Panc1 (cell line): ENCODE data around the gene TRIM62. TPM values are rescaled to one million over a fixed set of nuclear protein-coding genes. Genes with fewer than 3 reads are reported as not detected.

Source experiments
- ATAC-seq: fragments of 200-7000 bp; cut with Tn5 transposase; 2 replicates; pipeline ENCODE4 v1.9.1; 2020; ENCODE audit warnings: mild to moderate bottlenecking, moderate library complexity
- BruUV-seq: library from RNA; stranded (reverse); fragments of 400-500 nt; replicated peaks from 2 replicates; lab custom pipeline; 2021; lab: Mats Ljungman, UMichigan
- CTCF ChIA-PET: fragments of 300-600 bp; sonication (Branson Sonifier 250); formaldehyde crosslinking; loops from one replicate; lab custom pipeline; 2022; ENCODE audit warnings: antibody characterized with exemption; lab: Charles Lee
- POLR2A ChIA-PET: fragments of 300-600 bp; sonication (Branson Sonifier 250); formaldehyde crosslinking; loops from one replicate; lab custom pipeline; 2022; ENCODE audit warnings: antibody characterized with exemption; lab: Charles Lee
- DNase-seq: peaks from one replicate; pipeline ENCODE4 v3.0.0-alpha.2; 2010; ENCODE audit warnings: low read depth, low spot score
- H3K27ac ChIP-seq: 2 replicates; pipeline ENCODE4 v1.5.1; 2011; ENCODE audit warnings: mild to moderate bottlenecking, low read length, inconsistent platforms
- H3K27me3 ChIP-seq: fragments of 200-500 bp; sonication (Bioruptor generic); 2 replicates; pipeline ENCODE4 v1.6.0; 2014; ENCODE audit warnings: low read length, inconsistent platforms; ENCODE audit not compliant: control insufficient read depth, insufficient read depth
- H3K36me3 ChIP-seq: fragments of 200-500 bp; sonication (Bioruptor generic); 2 replicates; pipeline ENCODE4 v1.5.1; 2014; ENCODE audit warnings: inconsistent platforms, mild to moderate bottlenecking, low read length, moderate library complexity; ENCODE audit not compliant: control insufficient read depth, insufficient read depth
- H3K4me1 ChIP-seq: 2 replicates; pipeline ENCODE4 v1.5.1; 2011; ENCODE audit warnings: inconsistent platforms, mild to moderate bottlenecking, low read length, moderate library complexity; ENCODE audit not compliant: control insufficient read depth, insufficient read depth
- H3K4me3 ChIP-seq, 2 experiments: 2 replicates each; pipeline ENCODE4 v1.5.1; 2011 to 2012; ENCODE audit warnings: low read depth in 2 of 2, low read length in 2 of 2, mild to moderate bottlenecking in 2 of 2, inconsistent platforms in 1 of 2, moderate library complexity in 1 of 2
- H3K9me3 ChIP-seq: fragments of 200-500 bp; sonication (Bioruptor generic); 2 replicates; pipeline ENCODE4 v1.5.1; 2014; ENCODE audit warnings: low read depth, mild to moderate bottlenecking, inconsistent platforms, low read length, moderate library complexity; ENCODE audit not compliant: control insufficient read depth, insufficient read depth
- POLR2AphosphoS5 ChIP-seq: IDR thresholded peaks from 2 replicates; pipeline ENCODE4 v1.6.1; 2012; ENCODE audit warnings: mild to moderate bottlenecking, low read depth, low read length, moderate library complexity
- SIN3A ChIP-seq: IDR thresholded peaks from 2 replicates; pipeline ENCODE4 v1.6.1; 2012; ENCODE audit warnings: low read depth, mild to moderate bottlenecking, low read length, moderate library complexity, borderline replicate concordance; ENCODE audit not compliant: insufficient read depth
- TCF7L2 ChIP-seq: IDR thresholded peaks from 2 replicates; pipeline ENCODE4 v1.6.1; 2011; ENCODE audit warnings: mild to moderate bottlenecking, low read depth, low read length, inconsistent platforms
- in situ Hi-C: cut with HindIII; loops from 2 replicates; pipeline ENCODE4 v1.10.0; 2016; ENCODE audit warnings: low sequenced_read_pairs, low pct_unique_long_range_greater_than_20kb
- intact Hi-C: fragments of 100-400 bp; cut with micrococcal nuclease; formaldehyde crosslinking; loops from one replicate; pipeline ENCODE4 v1.10.0; 2022; ENCODE audit not compliant: unreplicated experiment
- total RNA-seq: library from RNA; stranded (reverse); gene quantifications from one replicate; pipeline ENCODE4 v1.2.1, GENCODE V29; 2021; ENCODE audit not compliant: unreplicated experiment
- TF ChIP-seq, protein P1 (sequence below): fragments of 450-650 bp; IDR thresholded peaks from 2 replicates; pipeline ENCODE4 v1.5.1; 2017; ENCODE audit warnings: mild to moderate bottlenecking
- TF ChIP-seq, protein P2 (sequence below), 2 experiments: IDR thresholded peaks; 2 replicates each; pipeline ENCODE4 v1.6.1; 2011 to 2012; ENCODE audit warnings: low read depth in 2 of 2, control low read depth in 1 of 2, low read length in 1 of 2, mild to moderate bottlenecking in 1 of 2, moderate library complexity in 1 of 2; ENCODE audit not compliant: insufficient read depth in 1 of 2

The TRIM62 gene
- total RNA-seq, 1 experiment from 2014 or later, result 7.4 TPM

DNA sequence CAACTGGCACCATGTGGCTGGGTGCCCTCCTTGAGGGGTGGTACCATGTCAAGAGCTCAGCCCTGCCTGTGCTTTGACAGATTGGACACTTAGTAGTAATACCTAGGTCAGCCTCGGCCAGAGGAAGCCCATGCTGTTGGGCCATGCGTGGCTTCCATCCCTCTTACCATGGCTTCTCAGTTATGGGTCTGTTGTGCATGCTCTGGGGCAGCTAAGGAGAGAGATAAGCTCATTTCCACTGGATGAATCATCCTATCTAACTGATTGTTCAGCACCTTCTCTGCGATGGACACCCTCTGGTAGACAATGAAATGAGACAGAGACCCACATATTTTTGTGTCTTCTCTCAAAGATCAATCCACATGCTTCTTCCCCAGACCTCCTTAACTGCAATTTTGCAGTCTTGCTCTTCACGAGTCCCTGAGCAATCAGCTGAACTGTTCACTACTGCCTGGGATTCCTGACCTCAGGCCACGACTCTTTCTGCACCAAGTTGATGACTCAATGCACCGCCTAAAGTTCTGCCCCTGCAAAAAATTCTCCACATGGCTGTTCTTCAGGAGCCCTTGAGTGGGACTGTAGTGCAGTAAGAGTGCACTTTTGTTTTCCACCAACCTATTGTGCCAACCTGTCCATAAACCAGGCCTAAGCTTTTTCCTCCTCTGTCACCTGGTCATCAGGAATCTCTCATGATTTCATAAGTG lies 6.9 kb upstream of the TRIM62 start:
- Histone ChIP-seq H3K4me1 (no peaks in the 10 kb centered on the region), H3K27me3 (peaks cover 18% of the 10 kb centered on the region), H3K9me3 (no peaks in the 10 kb centered on the region), H3K36me3 (no peaks in the 10 kb centered on the region), H3K27ac (no peak overlapping the region), H3K4me3 (no peak overlapping the region)
- CTCF ChIA-PET, result no interaction called here
- in situ Hi-C loops, result no loop called here
- ATAC-seq (no peak), DNase-seq (no peak)
- TF ChIP-seq, protein P1, sequence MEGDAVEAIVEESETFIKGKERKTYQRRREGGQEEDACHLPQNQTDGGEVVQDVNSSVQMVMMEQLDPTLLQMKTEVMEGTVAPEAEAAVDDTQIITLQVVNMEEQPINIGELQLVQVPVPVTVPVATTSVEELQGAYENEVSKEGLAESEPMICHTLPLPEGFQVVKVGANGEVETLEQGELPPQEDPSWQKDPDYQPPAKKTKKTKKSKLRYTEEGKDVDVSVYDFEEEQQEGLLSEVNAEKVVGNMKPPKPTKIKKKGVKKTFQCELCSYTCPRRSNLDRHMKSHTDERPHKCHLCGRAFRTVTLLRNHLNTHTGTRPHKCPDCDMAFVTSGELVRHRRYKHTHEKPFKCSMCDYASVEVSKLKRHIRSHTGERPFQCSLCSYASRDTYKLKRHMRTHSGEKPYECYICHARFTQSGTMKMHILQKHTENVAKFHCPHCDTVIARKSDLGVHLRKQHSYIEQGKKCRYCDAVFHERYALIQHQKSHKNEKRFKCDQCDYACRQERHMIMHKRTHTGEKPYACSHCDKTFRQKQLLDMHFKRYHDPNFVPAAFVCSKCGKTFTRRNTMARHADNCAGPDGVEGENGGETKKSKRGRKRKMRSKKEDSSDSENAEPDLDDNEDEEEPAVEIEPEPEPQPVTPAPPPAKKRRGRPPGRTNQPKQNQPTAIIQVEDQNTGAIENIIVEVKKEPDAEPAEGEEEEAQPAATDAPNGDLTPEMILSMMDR, result no peak
- TF ChIP-seq, protein P2, sequence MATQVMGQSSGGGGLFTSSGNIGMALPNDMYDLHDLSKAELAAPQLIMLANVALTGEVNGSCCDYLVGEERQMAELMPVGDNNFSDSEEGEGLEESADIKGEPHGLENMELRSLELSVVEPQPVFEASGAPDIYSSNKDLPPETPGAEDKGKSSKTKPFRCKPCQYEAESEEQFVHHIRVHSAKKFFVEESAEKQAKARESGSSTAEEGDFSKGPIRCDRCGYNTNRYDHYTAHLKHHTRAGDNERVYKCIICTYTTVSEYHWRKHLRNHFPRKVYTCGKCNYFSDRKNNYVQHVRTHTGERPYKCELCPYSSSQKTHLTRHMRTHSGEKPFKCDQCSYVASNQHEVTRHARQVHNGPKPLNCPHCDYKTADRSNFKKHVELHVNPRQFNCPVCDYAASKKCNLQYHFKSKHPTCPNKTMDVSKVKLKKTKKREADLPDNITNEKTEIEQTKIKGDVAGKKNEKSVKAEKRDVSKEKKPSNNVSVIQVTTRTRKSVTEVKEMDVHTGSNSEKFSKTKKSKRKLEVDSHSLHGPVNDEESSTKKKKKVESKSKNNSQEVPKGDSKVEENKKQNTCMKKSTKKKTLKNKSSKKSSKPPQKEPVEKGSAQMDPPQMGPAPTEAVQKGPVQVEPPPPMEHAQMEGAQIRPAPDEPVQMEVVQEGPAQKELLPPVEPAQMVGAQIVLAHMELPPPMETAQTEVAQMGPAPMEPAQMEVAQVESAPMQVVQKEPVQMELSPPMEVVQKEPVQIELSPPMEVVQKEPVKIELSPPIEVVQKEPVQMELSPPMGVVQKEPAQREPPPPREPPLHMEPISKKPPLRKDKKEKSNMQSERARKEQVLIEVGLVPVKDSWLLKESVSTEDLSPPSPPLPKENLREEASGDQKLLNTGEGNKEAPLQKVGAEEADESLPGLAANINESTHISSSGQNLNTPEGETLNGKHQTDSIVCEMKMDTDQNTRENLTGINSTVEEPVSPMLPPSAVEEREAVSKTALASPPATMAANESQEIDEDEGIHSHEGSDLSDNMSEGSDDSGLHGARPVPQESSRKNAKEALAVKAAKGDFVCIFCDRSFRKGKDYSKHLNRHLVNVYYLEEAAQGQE (IDR thresholded peaks at IDR 0.05; ENCODE audit: insufficient read depth in 1 of 2, low read depth in 2 of 2, low read length in 1 of 2), result no peak
- TF ChIP-seq POLR2AphosphoS5 (no peak), TCF7L2 (no peak), SIN3A (no peak)
- POLR2A ChIA-PET, result interaction anchor here (0.6 kb wide), 1 partner anchor 28 kb away, joined by 4 read pairs; no protein-coding TSS in a partner anchor
- BruUV-seq, result no TSS peak
- intact Hi-C loops, result no loop called here

DNA sequence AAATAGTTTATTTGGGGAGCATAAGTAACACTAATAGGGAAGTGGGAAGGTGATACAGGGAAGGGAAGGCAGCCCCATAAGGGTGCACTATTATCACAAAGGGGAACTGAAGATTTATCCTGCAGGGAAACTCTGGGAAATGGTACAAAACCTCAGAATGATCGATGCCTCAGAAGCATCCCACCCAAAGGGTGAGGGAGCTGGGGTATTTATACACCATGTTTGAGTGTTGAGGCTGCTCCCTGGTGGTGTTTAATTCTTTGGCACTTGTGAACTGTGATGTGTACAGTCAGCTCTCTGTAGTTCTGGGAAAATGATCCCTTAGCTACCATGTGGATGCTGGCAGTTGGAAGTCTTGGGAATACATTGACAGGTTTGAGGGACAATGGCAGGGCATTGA lies 5.1 kb upstream of the TRIM62 start:
- no peak for TF ChIP-seq POLR2AphosphoS5
- TF ChIP-seq, protein P1, result no peak
- TF ChIP-seq TCF7L2, result no peak
- no peak for TF ChIP-seq SIN3A
- TF ChIP-seq, protein P2 (IDR thresholded peaks at IDR 0.05; ENCODE audit: insufficient read depth in 1 of 2, low read depth in 2 of 2, low read length in 1 of 2), result no peak
- no peak overlapping the region for H3K4me3 ChIP-seq
- in situ Hi-C loops, result no loop called here
- no peaks in the 10 kb centered on the region for H3K36me3 ChIP-seq
- ChIA-PET POLR2A (interaction anchor here (0.6 kb wide), 1 partner anchor 158 kb away, joined by 3 read pairs; no protein-coding TSS in a partner anchor), CTCF (no interaction called here)
- peaks cover 4% of the 10 kb centered on the region; the same call in 1 of the 2 replicates for H3K4me1 ChIP-seq
- no peak for ATAC-seq
- no peaks in the 10 kb centered on the region for H3K9me3 ChIP-seq
- intact Hi-C loops, result no loop called here
- H3K27me3 ChIP-seq, result peaks cover 9% of the 10 kb centered on the region; the same call in 1 of the 2 replicates
- no peak for DNase-seq
- no TSS peak for BruUV-seq
- H3K27ac ChIP-seq, result no peak overlapping the region
